ENCODE results near the gene PRX.

PRX gene

GRCh38 chr19:40393894-40394815, 19.0 kb downstream of the PRX start:
- Histone ChIP-seq H3K4me1 (peaks cover 0 to 2% (median 0%) of the 10 kb centered on the region in 4 donors), H3K27ac (no peak overlapping the region), H3K9me3 (no peaks in the 10 kb centered on the region), H3K4me3 (no peak overlapping the region), H3K36me3 (peaks cover 0 to 16% (median 4%) of the 10 kb centered on the region in 3 donors), H3K27me3 (no peaks in the 10 kb centered on the region)
- DNase-seq, result no peak
- TF ChIP-seq, protein P1, sequence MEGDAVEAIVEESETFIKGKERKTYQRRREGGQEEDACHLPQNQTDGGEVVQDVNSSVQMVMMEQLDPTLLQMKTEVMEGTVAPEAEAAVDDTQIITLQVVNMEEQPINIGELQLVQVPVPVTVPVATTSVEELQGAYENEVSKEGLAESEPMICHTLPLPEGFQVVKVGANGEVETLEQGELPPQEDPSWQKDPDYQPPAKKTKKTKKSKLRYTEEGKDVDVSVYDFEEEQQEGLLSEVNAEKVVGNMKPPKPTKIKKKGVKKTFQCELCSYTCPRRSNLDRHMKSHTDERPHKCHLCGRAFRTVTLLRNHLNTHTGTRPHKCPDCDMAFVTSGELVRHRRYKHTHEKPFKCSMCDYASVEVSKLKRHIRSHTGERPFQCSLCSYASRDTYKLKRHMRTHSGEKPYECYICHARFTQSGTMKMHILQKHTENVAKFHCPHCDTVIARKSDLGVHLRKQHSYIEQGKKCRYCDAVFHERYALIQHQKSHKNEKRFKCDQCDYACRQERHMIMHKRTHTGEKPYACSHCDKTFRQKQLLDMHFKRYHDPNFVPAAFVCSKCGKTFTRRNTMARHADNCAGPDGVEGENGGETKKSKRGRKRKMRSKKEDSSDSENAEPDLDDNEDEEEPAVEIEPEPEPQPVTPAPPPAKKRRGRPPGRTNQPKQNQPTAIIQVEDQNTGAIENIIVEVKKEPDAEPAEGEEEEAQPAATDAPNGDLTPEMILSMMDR (IDR thresholded peaks at IDR 0.05), result no peak
- intact Hi-C loops (cut with DNase I; ENCODE audit: low total_unique reads), result no loop called here

GRCh38 chr19:40392894-40393517, 20.2 kb downstream of the PRX start:
- TF ChIP-seq, protein P1 (IDR thresholded peaks at IDR 0.05), result no peak
- Histone ChIP-seq H3K9me3 (no peaks in the 10 kb centered on the region), H3K36me3 (peaks cover 0 to 16% (median 4%) of the 10 kb centered on the region in 3 donors), H3K27ac (no peak overlapping the region), H3K4me1 (no peaks in the 10 kb centered on the region), H3K4me3 (no peak overlapping the region), H3K27me3 (no peaks in the 10 kb centered on the region)
- intact Hi-C loops (cut with DNase I; ENCODE audit: low total_unique reads), result no loop called here
- no peak for DNase-seq

GRCh38 chr19:40392123-40392522, 21.1 kb downstream of the PRX start:
- no peak for DNase-seq
- no peaks in the 10 kb centered on the region for H3K27me3 ChIP-seq
- no peak overlapping the region for H3K4me3 ChIP-seq
- intact Hi-C loops (cut with DNase I; ENCODE audit: low total_unique reads), result no loop called here
- H3K36me3 ChIP-seq, result peaks cover 0 to 10% (median 0%) of the 10 kb centered on the region in 3 donors
- no peaks in the 10 kb centered on the region for H3K4me1 ChIP-seq
- TF ChIP-seq, protein P1 (IDR thresholded peaks at IDR 0.05), result no peak
- no peak overlapping the region for H3K27ac ChIP-seq
- no peaks in the 10 kb centered on the region for H3K9me3 ChIP-seq

DNA sequence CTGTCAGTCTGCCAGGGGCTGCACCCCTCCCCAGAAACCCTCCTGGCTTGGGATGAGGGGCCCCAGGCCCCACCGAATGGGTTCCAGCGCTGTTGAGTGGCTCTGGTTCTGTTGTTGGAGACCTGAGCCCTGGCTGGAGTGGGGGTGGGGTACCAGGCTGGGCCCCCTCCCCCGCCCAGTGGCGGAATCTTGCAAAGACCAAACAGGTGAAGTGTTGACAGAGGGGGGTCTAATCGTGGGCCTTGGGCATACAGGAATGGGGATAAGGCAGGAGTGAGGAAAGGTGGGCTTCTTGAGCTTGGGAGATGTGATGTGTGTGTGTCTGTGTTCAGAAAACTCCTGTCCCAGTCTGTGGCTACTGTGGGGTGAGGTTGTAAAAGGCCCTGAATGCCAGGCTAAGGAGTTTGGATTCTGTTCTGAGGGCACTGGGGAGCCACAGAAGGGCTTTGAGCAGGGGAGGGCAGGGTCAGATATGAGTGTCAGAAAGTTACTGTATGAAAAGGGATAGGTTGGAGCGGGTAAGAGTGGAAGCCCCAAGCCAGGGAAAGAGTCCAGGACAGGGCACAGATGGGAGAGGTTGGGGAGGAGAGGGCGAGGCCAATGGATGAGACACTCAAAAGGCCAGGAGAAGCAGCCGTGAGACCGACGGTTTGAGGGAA, 23.0 kb downstream of the PRX start, which contains the start of gene HIPK4:
TSS of gene HIPK4 (minus strand) at position 98 of the 659 bp plus-strand sequence. CDS start 279 bp downstream, outside the sequence.
- TF ChIP-seq, protein P1 (IDR thresholded peaks at IDR 0.05), result no peak
- Histone ChIP-seq H3K27ac (no peak within 1 kb of the TSS), H3K9me3 (no peaks in the 10 kb centered on the region), H3K36me3 (no peaks in the 10 kb centered on the region), H3K4me3 (no peak within 1 kb of the TSS), H3K27me3 (no peaks in the 10 kb centered on the region), H3K4me1 (no peaks in the 10 kb centered on the region)
- intact Hi-C loops (cut with DNase I; ENCODE audit: low total_unique reads), result no loop called here
- no peak for DNase-seq

DNA sequence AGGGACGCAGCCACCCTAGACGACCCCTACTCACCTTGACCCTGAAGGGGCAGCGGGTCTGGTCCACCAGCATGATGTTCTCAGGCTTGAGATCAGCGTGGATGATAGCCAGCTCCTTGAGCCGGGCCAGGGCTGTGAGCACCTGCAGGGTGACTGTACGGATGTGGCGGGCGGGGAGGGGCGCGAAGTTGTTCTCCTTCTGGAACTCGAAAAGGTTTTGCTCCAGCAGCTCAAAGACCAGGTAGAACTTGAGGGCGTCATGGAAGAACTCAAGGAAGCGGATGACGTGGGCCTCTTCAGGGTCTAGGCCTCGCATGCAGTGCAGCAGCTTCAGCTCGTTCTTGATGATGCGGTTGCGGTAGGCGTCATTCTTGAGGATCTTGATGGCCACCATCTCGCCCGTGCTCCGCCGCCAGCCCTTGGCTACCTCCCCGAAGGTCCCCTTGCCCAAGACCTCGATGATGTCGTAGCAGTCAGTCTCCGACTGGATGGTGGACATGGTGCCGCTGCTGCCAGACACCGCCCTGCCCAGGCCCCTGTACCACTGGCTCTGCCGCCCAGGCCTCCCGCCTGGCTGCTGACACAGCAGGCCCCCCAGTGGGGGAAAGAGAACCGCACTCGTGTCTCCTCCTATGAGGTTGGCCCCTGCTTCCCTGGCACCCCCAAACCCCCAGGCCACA, 23.6 kb downstream of the PRX start:
- H3K4me3 ChIP-seq, result no peak overlapping the region
- DNase-seq, result no peak
- no peaks in the 10 kb centered on the region for H3K36me3 ChIP-seq
- H3K4me1 ChIP-seq, result no peaks in the 10 kb centered on the region
- TF ChIP-seq, protein P1 (IDR thresholded peaks at IDR 0.05), result no peak
- intact Hi-C loops (cut with DNase I; ENCODE audit: low total_unique reads), result no loop called here
- H3K27me3 ChIP-seq, result no peaks in the 10 kb centered on the region
- no peak overlapping the region for H3K27ac ChIP-seq
- no peaks in the 10 kb centered on the region for H3K9me3 ChIP-seq
